EL (cell line): Measurements from ENCODE around the gene KIF5A.
"Not testable (repeated sequence)": the region's sequence is repeated elsewhere in the genome, so short reads cannot be mapped to it uniquely, and the experiment has no call there.

Experiments used
- DNase-seq: peaks from one replicate; pipeline ENCODE4 v3.0.0-alpha.2; 2016

KIF5A gene

GRCh38 chr12:57558864-57559263, 9.0 kb downstream of the KIF5A start:
- DNase-seq, result no peak

- no peak for DNase-seq
Measured at GRCh38 chr12:57560516-57560915, 10.7 kb downstream of the KIF5A start.

- peak; percentile 40 for DNase-seq
Measured at GRCh38 chr12:57561117-57561516, 11.3 kb downstream of the KIF5A start.

- no peak for DNase-seq
Measured at GRCh38 chr12:57563358-57563757, 13.5 kb downstream of the KIF5A start.

GRCh38 chr12:57564178-57564740, 14.4 kb downstream of the KIF5A start:
- DNase-seq, result no peak

GRCh38 chr12:57568838-57569237, 19.0 kb downstream of the KIF5A start:
- no peak for DNase-seq

- DNase-seq, result no peak
Measured at GRCh38 chr12:57569858-57570257, 20.0 kb downstream of the KIF5A start.

- DNase-seq, result not testable (repeated sequence)
Measured at GRCh38 chr12:57570438-57570837, 20.6 kb downstream of the KIF5A start.

- DNase-seq, result no peak
Measured at GRCh38 chr12:57571926-57572762, 22.3 kb downstream of the KIF5A start.

GRCh38 chr12:57574795-57575194, 25.0 kb downstream of the KIF5A start:
- no peak for DNase-seq

- DNase-seq, result no peak
Measured at GRCh38 chr12:57575771-57576612, 26.1 kb downstream of the KIF5A start.

GRCh38 chr12:57576613-57577160, 26.8 kb downstream of the KIF5A start:
- peak; percentile 31 for DNase-seq

- DNase-seq, result no peak
Measured at GRCh38 chr12:57577981-57578758, 28.3 kb downstream of the KIF5A start.

- DNase-seq, result no peak
Measured at GRCh38 chr12:57579011-57579410, 29.2 kb downstream of the KIF5A start.

- DNase-seq, result no peak
Measured at GRCh38 chr12:57579677-57580465, 30.0 kb downstream of the KIF5A start.

GRCh38 chr12:57580466-57580795, 30.6 kb downstream of the KIF5A start:
- no peak for DNase-seq

GRCh38 chr12:57581802-57582201, 32.0 kb downstream of the KIF5A start:
- no peak for DNase-seq

GRCh38 chr12:57582440-57582839, 32.6 kb downstream of the KIF5A start:
- DNase-seq, result no peak

- peak; percentile 76 for DNase-seq
Measured at GRCh38 chr12:57583008-57583831, 33.4 kb downstream of the KIF5A start.

GRCh38 chr12:57584050-57584449, 34.2 kb downstream of the KIF5A start:
- no peak for DNase-seq

- no peak for DNase-seq
Measured at GRCh38 chr12:57584690-57585089, 34.8 kb downstream of the KIF5A start.
